ENCODE data around the gene ADGRB3. TPM values are rescaled to one million over a fixed set of nuclear protein-coding genes. Genes with fewer than 3 reads are reported as not detected.
A peak's percentile ranks its signal among the peaks of the same experiment; 100 is the strongest.

The ADGRB3 gene
- total and polyA plus RNA-seq, 4 donors, result 0.21 to 2.3 (median 0.48) TPM

- Histone ChIP-seq H3K9me3 (ENCODE audit: control insufficient read depth in 4 of 4, low read length in 3 of 4) (no peaks in the 10 kb centered on the region), H3K27ac (ENCODE audit: low read depth in 1 of 2, low read length in 2 of 2) (no peak overlapping the region), H3K36me3 (ENCODE audit: control insufficient read depth in 4 of 4, insufficient read depth in 3 of 4, low read depth in 1 of 4, low read length in 3 of 4) (no peaks in the 10 kb centered on the region), H3K4me1 (ENCODE audit: control insufficient read depth in 4 of 4, insufficient read depth in 4 of 4, low read length in 3 of 4) (no peaks in the 10 kb centered on the region), H3K9ac (ENCODE audit: low read depth in 1 of 2, low read length in 2 of 2) (no peak overlapping the region), H3K27me3 (ENCODE audit: control insufficient read depth in 4 of 4, insufficient read depth in 4 of 4, low read length in 3 of 4) (no peaks in the 10 kb centered on the region), H3K4me3 (ENCODE audit: low read depth in 1 of 3, low read length in 3 of 3) (no peak overlapping the region)
- TF ChIP-seq, protein P1, sequence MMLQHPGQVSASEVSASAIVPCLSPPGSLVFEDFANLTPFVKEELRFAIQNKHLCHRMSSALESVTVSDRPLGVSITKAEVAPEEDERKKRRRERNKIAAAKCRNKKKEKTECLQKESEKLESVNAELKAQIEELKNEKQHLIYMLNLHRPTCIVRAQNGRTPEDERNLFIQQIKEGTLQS (IDR thresholded peaks at IDR 0.05), result no peak
- TF ChIP-seq FOXA2 (IDR thresholded peaks at IDR 0.05), result no peak
- TF ChIP-seq RXRA (IDR thresholded peaks at IDR 0.05), result no peak
- TF ChIP-seq GABPA (IDR thresholded peaks at IDR 0.05 in 1 of 2, conservative IDR thresholded peaks at IDR 0.05 in 1 of 2), result no peak
- TF ChIP-seq HNF4G (IDR thresholded peaks at IDR 0.05), result no peak
- TF ChIP-seq, protein P2, sequence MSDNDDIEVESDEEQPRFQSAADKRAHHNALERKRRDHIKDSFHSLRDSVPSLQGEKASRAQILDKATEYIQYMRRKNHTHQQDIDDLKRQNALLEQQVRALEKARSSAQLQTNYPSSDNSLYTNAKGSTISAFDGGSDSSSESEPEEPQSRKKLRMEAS (IDR thresholded peaks at IDR 0.05), result no peak
- TF ChIP-seq CTCF (IDR thresholded peaks at IDR 0.05; ENCODE audit: low read depth, low read length, missing input control), result no peak
- TF ChIP-seq RAD21 (IDR thresholded peaks at IDR 0.05), result no peak
- TF ChIP-seq HNF4A (conservative IDR thresholded peaks at IDR 0.05), result no peak
- no peak for TF ChIP-seq JUND (IDR thresholded peaks at IDR 0.05)
- WGBS, result 16% methylated on average over 8 of the region's 8 CpGs
- no peak for DNase-seq (ENCODE audit: low spot score)
Measured at GRCh38 chr6:69232496-69232895, 597.4 kb downstream of the ADGRB3 start.

- no peak overlapping the region for H3K4me3 ChIP-seq (ENCODE audit: low read depth in 1 of 3, low read length in 3 of 3)
- TF ChIP-seq, protein P1 (IDR thresholded peaks at IDR 0.05), result no peak
- TF ChIP-seq YY1 (IDR thresholded peaks at IDR 0.05) (no peak), FOXA2 (IDR thresholded peaks at IDR 0.05) (no peak), GABPA (IDR thresholded peaks at IDR 0.05 in 1 of 2, conservative IDR thresholded peaks at IDR 0.05 in 1 of 2) (no peak), JUND (IDR thresholded peaks at IDR 0.05) (no peak), NR2F2 (IDR thresholded peaks at IDR 0.05) (no peak), HNF4A (conservative IDR thresholded peaks at IDR 0.05) (no peak), RXRA (IDR thresholded peaks at IDR 0.05) (no peak), TAF1 (conservative IDR thresholded peaks at IDR 0.05) (no peak), RAD21 (IDR thresholded peaks at IDR 0.05) (peak in 1 of 2 donors; percentile 19)
- TF ChIP-seq, protein P3, sequence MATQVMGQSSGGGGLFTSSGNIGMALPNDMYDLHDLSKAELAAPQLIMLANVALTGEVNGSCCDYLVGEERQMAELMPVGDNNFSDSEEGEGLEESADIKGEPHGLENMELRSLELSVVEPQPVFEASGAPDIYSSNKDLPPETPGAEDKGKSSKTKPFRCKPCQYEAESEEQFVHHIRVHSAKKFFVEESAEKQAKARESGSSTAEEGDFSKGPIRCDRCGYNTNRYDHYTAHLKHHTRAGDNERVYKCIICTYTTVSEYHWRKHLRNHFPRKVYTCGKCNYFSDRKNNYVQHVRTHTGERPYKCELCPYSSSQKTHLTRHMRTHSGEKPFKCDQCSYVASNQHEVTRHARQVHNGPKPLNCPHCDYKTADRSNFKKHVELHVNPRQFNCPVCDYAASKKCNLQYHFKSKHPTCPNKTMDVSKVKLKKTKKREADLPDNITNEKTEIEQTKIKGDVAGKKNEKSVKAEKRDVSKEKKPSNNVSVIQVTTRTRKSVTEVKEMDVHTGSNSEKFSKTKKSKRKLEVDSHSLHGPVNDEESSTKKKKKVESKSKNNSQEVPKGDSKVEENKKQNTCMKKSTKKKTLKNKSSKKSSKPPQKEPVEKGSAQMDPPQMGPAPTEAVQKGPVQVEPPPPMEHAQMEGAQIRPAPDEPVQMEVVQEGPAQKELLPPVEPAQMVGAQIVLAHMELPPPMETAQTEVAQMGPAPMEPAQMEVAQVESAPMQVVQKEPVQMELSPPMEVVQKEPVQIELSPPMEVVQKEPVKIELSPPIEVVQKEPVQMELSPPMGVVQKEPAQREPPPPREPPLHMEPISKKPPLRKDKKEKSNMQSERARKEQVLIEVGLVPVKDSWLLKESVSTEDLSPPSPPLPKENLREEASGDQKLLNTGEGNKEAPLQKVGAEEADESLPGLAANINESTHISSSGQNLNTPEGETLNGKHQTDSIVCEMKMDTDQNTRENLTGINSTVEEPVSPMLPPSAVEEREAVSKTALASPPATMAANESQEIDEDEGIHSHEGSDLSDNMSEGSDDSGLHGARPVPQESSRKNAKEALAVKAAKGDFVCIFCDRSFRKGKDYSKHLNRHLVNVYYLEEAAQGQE (IDR thresholded peaks at IDR 0.05), result peak; percentile 100
- TF ChIP-seq, protein P2 (IDR thresholded peaks at IDR 0.05), result no peak
- no peaks in the 10 kb centered on the region for H3K27me3 ChIP-seq (ENCODE audit: control insufficient read depth in 4 of 4, insufficient read depth in 4 of 4, low read length in 3 of 4)
- no peak overlapping the region for H3K27ac ChIP-seq (ENCODE audit: low read depth in 1 of 2, low read length in 2 of 2)
- DNase-seq (ENCODE audit: low spot score), result peak; percentile 65
- WGBS, result 7% methylated on average over 28 of the region's 28 CpGs
- no peak overlapping the region for H3K9ac ChIP-seq (ENCODE audit: low read depth in 1 of 2, low read length in 2 of 2)
- H3K36me3 ChIP-seq (ENCODE audit: control insufficient read depth in 4 of 4, insufficient read depth in 3 of 4, low read depth in 1 of 4, low read length in 3 of 4), result no peaks in the 10 kb centered on the region
- no peaks in the 10 kb centered on the region for H3K4me1 ChIP-seq (ENCODE audit: control insufficient read depth in 4 of 4, insufficient read depth in 4 of 4, low read length in 3 of 4)
- no peaks in the 10 kb centered on the region for H3K9me3 ChIP-seq (ENCODE audit: control insufficient read depth in 4 of 4, low read length in 3 of 4)
Measured at GRCh38 chr6:69232911-69233448, 597.9 kb downstream of the ADGRB3 start.
